T-helper 2 cell (primary cell): ENCODE results near the gene COL1A1.

Experiments
- DNase-seq, 5 experiments: peaks; one replicate each; pipeline versions ENCODE4 v3.0.0 to v3.0.0-alpha.2; 2012 to 2022
- total RNA-seq, 2 donors: gene quantifications; one replicate each; lab custom pipeline; 2026; lab: John Stamatoyannopoulos, UW

The COL1A1 gene
- 7.7 to 20.9 reads per million in 2 donors for total RNA-seq

GRCh38 chr17:50201276-50201854 lies at the start of gene COL1A1:
Gene COL1A1 (minus strand): TSS chr17:50201631. CDS start chr17:50201513, 118 bp downstream.
- no peak for DNase-seq

GRCh38 chr17:50248255-50248654 lies 46.8 kb upstream of the COL1A1 start:
- DNase-seq, result no peak

GRCh38 chr17:50244771-50245170 lies 43.3 kb upstream of the COL1A1 start:
- no peak for DNase-seq

- DNase-seq, result no peak
These were observed 40.0 kb upstream of the COL1A1 start for GRCh38 chr17:50241431-50241830.

GRCh38 chr17:50240851-50241250 lies 39.4 kb upstream of the COL1A1 start:
- no peak for DNase-seq

- no peak for DNase-seq
These were observed 38.5 kb upstream of the COL1A1 start for GRCh38 chr17:50239937-50240336.

- no peak for DNase-seq
These were observed 37.3 kb upstream of the COL1A1 start for GRCh38 chr17:50238601-50239280.

GRCh38 chr17:50237901-50238300 lies 36.5 kb upstream of the COL1A1 start:
- no peak for DNase-seq

- no peak for DNase-seq
These were observed 33.1 kb upstream of the COL1A1 start for GRCh38 chr17:50234581-50234980.

- DNase-seq, result no peak
These were observed 24.3 kb upstream of the COL1A1 start for GRCh38 chr17:50225701-50226240.

- no peak for DNase-seq
These were observed 21.5 kb upstream of the COL1A1 start for GRCh38 chr17:50222922-50223321.

GRCh38 chr17:50221864-50222545 lies 20.6 kb upstream of the COL1A1 start:
- no peak for DNase-seq

GRCh38 chr17:50221266-50221863 lies 19.9 kb upstream of the COL1A1 start:
- DNase-seq, result peak in 1 of 5 experiments; percentile 47

GRCh38 chr17:50220811-50221210 lies 19.4 kb upstream of the COL1A1 start:
- DNase-seq, result no peak

GRCh38 chr17:50219939-50220465 lies 18.6 kb upstream of the COL1A1 start:
- no peak for DNase-seq

- DNase-seq, result no peak
These were observed 17.9 kb upstream of the COL1A1 start for GRCh38 chr17:50219342-50219741.

- DNase-seq, result no peak
These were observed 17.4 kb upstream of the COL1A1 start for GRCh38 chr17:50218771-50219315.

- no peak for DNase-seq
These were observed 16.8 kb upstream of the COL1A1 start for GRCh38 chr17:50218071-50218759.

GRCh38 chr17:50217591-50217990 lies 16.2 kb upstream of the COL1A1 start:
- no peak for DNase-seq

GRCh38 chr17:50214976-50215760 lies 13.7 kb upstream of the COL1A1 start:
- no peak for DNase-seq
